Measurements from ENCODE around the gene PIRT.

Gene PIRT

DNA sequence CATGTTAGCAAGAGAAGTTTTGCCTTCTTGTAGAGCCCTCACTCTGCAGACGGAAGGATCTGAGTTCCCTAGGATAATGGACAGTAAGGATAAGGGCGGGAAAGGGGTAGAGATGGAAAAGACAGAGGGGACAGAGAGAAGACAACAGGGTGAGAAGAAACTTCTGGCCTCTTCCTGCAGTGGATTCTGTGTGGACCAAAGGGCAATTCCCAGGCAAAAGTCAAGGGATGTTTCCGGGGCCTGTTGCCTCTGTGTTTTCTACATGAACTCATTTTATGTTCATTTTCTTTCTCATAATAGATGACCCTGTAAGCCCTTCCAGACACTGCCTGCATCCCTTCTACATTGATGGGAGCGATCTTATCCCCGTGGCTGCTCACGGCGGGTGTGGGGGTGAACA lies 33.3 kb downstream of the PIRT start:
- H3K27me3 ChIP-seq (ENCODE audit: control insufficient read depth in 2 of 2, insufficient read depth in 2 of 2, low read length in 2 of 2): no peaks in the 10 kb centered on the region
- H3K27ac ChIP-seq (ENCODE audit: low read depth in 2 of 2, low read length in 2 of 2): peak overlapping the region; percentile 96 to 98
- H3K4me3 ChIP-seq (ENCODE audit: low read length in 2 of 2): peak overlapping the region; percentile 92 to 93
- no peaks in the 10 kb centered on the region for H3K36me3 ChIP-seq (ENCODE audit: control insufficient read depth in 2 of 2, insufficient read depth in 2 of 2, low read length in 2 of 2)
- H3K9me3 ChIP-seq (ENCODE audit: control insufficient read depth in 2 of 2, low read length in 2 of 2): no peaks in the 10 kb centered on the region
- H3K4me1 ChIP-seq (ENCODE audit: control insufficient read depth in 2 of 2, insufficient read depth in 2 of 2, low read length in 2 of 2): peaks cover 11 to 37% of the 10 kb centered on the region in 2 donors
- peak overlapping the region; percentile 52 to 96 for H3K9ac ChIP-seq (ENCODE audit: low read depth in 1 of 2, low read length in 2 of 2)

DNA sequence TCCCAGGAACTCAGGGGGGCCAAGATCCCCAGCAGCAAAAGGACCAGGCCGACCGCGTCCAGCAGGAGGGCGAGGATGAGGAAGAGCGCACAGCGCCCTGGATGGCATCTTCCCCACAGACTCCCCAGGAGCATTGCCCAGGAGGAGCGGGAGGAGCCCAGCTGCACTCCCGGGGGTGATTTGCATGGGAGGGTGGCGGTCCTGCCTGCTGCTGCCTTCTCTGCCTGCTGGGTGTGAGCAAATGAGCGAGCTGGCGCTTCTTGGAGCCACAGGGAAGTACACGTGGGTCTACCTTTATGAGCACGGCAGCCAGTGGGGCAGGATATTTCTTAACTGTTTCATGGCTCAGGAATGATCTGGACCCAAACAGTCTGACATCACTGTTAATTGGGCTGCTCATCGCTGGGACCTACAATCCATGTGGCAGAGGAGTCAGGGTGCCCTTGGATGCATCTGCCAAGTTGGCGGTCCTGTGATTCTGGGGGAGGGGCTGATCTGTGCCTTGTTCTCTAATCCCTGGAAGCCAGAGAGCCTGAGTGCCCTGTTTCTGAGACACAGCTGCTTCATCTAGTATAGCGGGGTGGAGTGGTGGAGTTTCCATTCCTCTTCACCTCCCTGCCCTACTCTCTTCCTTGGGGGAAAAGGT lies 33.9 kb downstream of the PIRT start, which contains the start of gene TMEM238L:
Gene TMEM238L, minus strand, starts transcription at position 270 of the 646 bp plus-strand sequence. Its CDS starts 136 bp downstream, at position 134.
- H3K27me3 ChIP-seq (ENCODE audit: control insufficient read depth in 2 of 2, insufficient read depth in 2 of 2, low read length in 2 of 2): no peaks in the 10 kb centered on the region
- peak within 1 kb of the TSS; percentile 96 to 98 for H3K9ac ChIP-seq (ENCODE audit: low read depth in 1 of 2, low read length in 2 of 2)
- H3K4me3 ChIP-seq (ENCODE audit: low read length in 2 of 2): peak within 1 kb of the TSS; percentile 92 to 93
- peak within 1 kb of the TSS; percentile 96 to 98 for H3K27ac ChIP-seq (ENCODE audit: low read depth in 2 of 2, low read length in 2 of 2)
- peaks cover 17 to 43% of the 10 kb centered on the region in 2 donors for H3K4me1 ChIP-seq (ENCODE audit: control insufficient read depth in 2 of 2, insufficient read depth in 2 of 2, low read length in 2 of 2)
- no peaks in the 10 kb centered on the region for H3K9me3 ChIP-seq (ENCODE audit: control insufficient read depth in 2 of 2, low read length in 2 of 2)
- H3K36me3 ChIP-seq (ENCODE audit: control insufficient read depth in 2 of 2, insufficient read depth in 2 of 2, low read length in 2 of 2): no peaks in the 10 kb centered on the region

DNA sequence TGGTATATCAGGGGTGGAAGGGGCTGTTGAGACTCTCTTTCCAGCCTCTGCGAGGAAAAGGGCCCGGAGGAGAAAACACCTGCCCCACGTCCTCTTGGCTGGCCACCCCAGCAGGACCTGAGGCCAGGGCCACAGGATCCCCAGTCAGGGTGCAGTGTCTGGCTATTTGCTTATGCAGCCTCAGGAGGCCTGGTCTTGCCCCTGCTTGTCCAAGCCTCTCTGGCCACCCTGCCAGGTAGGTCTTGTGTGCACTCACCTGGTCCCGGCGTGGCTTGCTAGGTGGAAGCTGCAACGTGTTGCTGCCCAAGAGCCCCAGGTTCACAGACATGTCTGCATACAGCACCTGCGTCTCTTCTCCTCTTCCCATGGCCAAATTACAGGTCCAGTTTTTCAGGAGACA lies 34.5 kb downstream of the PIRT start:
- Histone ChIP-seq H3K27ac (ENCODE audit: low read depth in 2 of 2, low read length in 2 of 2) (peak overlapping the region; percentile 96 to 98), H3K36me3 (ENCODE audit: control insufficient read depth in 2 of 2, insufficient read depth in 2 of 2, low read length in 2 of 2) (no peaks in the 10 kb centered on the region), H3K4me1 (ENCODE audit: control insufficient read depth in 2 of 2, insufficient read depth in 2 of 2, low read length in 2 of 2) (peaks cover 19 to 48% of the 10 kb centered on the region in 2 donors), H3K4me3 (ENCODE audit: low read length in 2 of 2) (peak overlapping the region; percentile 92 to 93), H3K27me3 (ENCODE audit: control insufficient read depth in 2 of 2, insufficient read depth in 2 of 2, low read length in 2 of 2) (no peaks in the 10 kb centered on the region), H3K9me3 (ENCODE audit: control insufficient read depth in 2 of 2, low read length in 2 of 2) (no peaks in the 10 kb centered on the region), H3K9ac (ENCODE audit: low read depth in 1 of 2, low read length in 2 of 2) (peak overlapping the region; percentile 96 to 98)

DNA sequence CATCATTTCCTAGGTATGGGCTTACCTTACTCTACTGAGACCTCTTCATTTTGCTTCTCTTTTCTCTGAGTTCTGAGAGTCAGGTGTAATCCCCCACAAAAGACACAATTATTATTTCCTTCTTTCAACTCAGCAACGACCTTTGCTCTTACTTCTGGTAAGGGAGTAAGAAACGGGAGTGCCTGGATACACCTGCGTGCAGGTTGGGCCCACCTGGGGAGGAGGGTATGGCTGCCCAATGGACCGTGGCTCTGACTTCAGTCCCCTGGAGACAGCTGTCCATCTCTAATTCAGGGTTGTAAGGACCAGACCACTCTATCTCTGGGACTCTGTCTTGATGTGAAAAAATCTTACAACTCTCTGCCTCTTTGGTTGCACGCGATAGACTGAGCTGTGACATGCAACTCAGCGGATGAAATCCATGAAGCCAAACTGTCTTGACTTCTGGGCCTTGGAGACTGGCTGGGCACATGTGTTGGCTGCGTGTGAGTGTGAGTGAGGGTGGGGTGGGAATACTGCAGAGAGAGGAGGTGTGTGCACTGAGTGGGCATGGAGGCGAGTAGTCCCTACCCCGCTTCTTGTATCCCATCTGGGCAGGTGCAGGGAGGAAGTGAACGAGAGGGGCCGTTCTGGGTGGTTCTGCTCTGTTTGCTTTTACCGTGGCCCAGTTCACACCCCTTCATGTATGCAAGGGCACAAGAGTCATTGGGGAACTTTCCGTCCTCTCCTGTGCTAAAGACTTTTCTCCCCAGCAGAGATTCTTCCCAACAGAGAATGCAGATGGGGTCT lies 35.2 kb downstream of the PIRT start:
- peak overlapping the region; percentile 96 to 98 for H3K9ac ChIP-seq (ENCODE audit: low read depth in 1 of 2, low read length in 2 of 2)
- H3K27me3 ChIP-seq (ENCODE audit: control insufficient read depth in 2 of 2, insufficient read depth in 2 of 2, low read length in 2 of 2): no peaks in the 10 kb centered on the region
- peaks cover 0 to 1% of the 10 kb centered on the region in 2 donors for H3K36me3 ChIP-seq (ENCODE audit: control insufficient read depth in 2 of 2, insufficient read depth in 2 of 2, low read length in 2 of 2)
- H3K4me3 ChIP-seq (ENCODE audit: low read length in 2 of 2): peak overlapping the region; percentile 92 to 93
- H3K4me1 ChIP-seq (ENCODE audit: control insufficient read depth in 2 of 2, insufficient read depth in 2 of 2, low read length in 2 of 2): peaks cover 25 to 54% of the 10 kb centered on the region in 2 donors
- H3K9me3 ChIP-seq (ENCODE audit: control insufficient read depth in 2 of 2, low read length in 2 of 2): no peaks in the 10 kb centered on the region
- H3K27ac ChIP-seq (ENCODE audit: low read depth in 2 of 2, low read length in 2 of 2): peak overlapping the region; percentile 96 to 98

DNA sequence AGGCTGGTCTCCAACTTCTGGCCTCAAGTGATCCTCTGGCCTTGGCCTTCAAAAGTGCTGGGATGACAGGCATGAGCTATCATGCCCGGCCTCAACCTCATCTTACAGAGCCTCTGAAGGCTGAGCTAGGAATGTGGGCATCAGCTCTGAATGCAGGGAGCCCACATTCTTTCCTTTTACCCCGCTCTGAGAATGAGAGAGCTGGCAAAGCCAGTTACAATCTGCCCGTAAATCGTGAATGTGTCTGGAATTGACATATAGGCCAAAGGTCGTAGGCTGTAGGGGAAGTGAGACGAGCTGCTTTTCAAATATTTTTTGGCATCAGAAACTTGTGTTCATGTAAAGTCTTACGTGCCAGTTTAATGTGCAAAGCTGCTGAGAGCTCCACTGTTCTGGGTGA lies 38.5 kb downstream of the PIRT start:
- H3K27ac ChIP-seq (ENCODE audit: low read depth in 2 of 2, low read length in 2 of 2): peak overlapping the region; percentile 96 to 98
- peak overlapping the region; percentile 39 to 72 for H3K9ac ChIP-seq (ENCODE audit: low read depth in 1 of 2, low read length in 2 of 2)
- H3K4me1 ChIP-seq (ENCODE audit: control insufficient read depth in 2 of 2, insufficient read depth in 2 of 2, low read length in 2 of 2): peaks cover 23 to 44% of the 10 kb centered on the region in 2 donors
- H3K9me3 ChIP-seq (ENCODE audit: control insufficient read depth in 2 of 2, low read length in 2 of 2): no peaks in the 10 kb centered on the region
- peaks cover 20 to 33% of the 10 kb centered on the region in 2 donors for H3K36me3 ChIP-seq (ENCODE audit: control insufficient read depth in 2 of 2, insufficient read depth in 2 of 2, low read length in 2 of 2)
- H3K27me3 ChIP-seq (ENCODE audit: control insufficient read depth in 2 of 2, insufficient read depth in 2 of 2, low read length in 2 of 2): no peaks in the 10 kb centered on the region
- peak overlapping the region; percentile 49 to 59 for H3K4me3 ChIP-seq (ENCODE audit: low read length in 2 of 2)

DNA sequence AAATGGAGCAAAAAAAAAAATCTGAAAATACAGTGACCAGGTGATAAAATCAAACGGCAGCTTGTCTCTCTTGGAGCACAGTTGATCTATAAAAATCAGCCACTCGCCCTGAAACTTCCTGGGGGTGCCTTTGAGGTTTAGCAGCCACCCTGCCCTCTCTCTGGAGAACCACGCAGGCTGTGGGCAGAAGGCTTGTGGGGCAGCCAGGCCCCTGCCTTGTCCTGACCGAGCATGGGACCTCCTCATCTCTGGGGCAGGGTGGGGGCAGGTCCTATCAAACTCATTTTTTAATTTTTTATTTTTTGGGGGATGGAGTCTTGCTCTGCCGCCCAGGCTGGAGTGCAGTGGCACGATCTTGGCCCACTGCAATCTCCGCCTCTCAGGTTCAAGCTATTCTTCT lies 39.0 kb downstream of the PIRT start:
- H3K4me1 ChIP-seq (ENCODE audit: control insufficient read depth in 2 of 2, insufficient read depth in 2 of 2, low read length in 2 of 2): peaks cover 20 to 41% of the 10 kb centered on the region in 2 donors
- no peaks in the 10 kb centered on the region for H3K9me3 ChIP-seq (ENCODE audit: control insufficient read depth in 2 of 2, low read length in 2 of 2)
- no peaks in the 10 kb centered on the region for H3K27me3 ChIP-seq (ENCODE audit: control insufficient read depth in 2 of 2, insufficient read depth in 2 of 2, low read length in 2 of 2)
- H3K9ac ChIP-seq (ENCODE audit: low read depth in 1 of 2, low read length in 2 of 2): peak overlapping the region; percentile 32 to 39
- H3K4me3 ChIP-seq (ENCODE audit: low read length in 2 of 2): peak overlapping the region; percentile 37 to 59
- H3K27ac ChIP-seq (ENCODE audit: low read depth in 2 of 2, low read length in 2 of 2): peak overlapping the region; percentile 96 to 98
- H3K36me3 ChIP-seq (ENCODE audit: control insufficient read depth in 2 of 2, insufficient read depth in 2 of 2, low read length in 2 of 2): peaks cover 21 to 35% of the 10 kb centered on the region in 2 donors

DNA sequence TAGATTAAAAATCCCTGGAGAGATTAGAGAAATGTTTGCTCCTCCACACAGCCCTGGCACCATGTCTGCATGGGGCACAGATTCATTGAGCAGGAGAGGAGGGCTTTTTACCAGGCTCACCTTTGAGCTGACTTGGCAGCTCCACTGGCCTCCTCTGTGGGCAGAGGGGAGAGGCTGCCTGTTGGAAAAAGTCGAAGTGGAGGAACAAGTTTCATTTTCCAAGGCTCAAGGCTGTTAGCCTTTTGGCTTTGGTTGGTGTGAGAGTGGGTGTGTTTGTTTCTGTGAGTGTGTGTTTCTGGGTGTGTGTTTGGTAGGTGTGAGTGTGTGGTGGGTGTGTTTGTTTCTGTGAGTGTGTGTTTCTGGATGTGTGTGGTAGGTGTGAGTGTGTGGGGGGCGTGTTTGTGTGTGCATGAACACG lies 39.5 kb downstream of the PIRT start:
- H3K27ac ChIP-seq (ENCODE audit: low read depth in 2 of 2, low read length in 2 of 2): peak overlapping the region; percentile 96 to 98
- peaks cover 20 to 44% of the 10 kb centered on the region in 2 donors for H3K4me1 ChIP-seq (ENCODE audit: control insufficient read depth in 2 of 2, insufficient read depth in 2 of 2, low read length in 2 of 2)
- H3K27me3 ChIP-seq (ENCODE audit: control insufficient read depth in 2 of 2, insufficient read depth in 2 of 2, low read length in 2 of 2): no peaks in the 10 kb centered on the region
- no peaks in the 10 kb centered on the region for H3K9me3 ChIP-seq (ENCODE audit: control insufficient read depth in 2 of 2, low read length in 2 of 2)
- peak overlapping the region; percentile 33 to 59 for H3K4me3 ChIP-seq (ENCODE audit: low read length in 2 of 2)
- H3K9ac ChIP-seq (ENCODE audit: low read depth in 1 of 2, low read length in 2 of 2): peak overlapping the region; percentile 39 to 64
- peaks cover 25 to 41% of the 10 kb centered on the region in 2 donors for H3K36me3 ChIP-seq (ENCODE audit: control insufficient read depth in 2 of 2, insufficient read depth in 2 of 2, low read length in 2 of 2)

DNA sequence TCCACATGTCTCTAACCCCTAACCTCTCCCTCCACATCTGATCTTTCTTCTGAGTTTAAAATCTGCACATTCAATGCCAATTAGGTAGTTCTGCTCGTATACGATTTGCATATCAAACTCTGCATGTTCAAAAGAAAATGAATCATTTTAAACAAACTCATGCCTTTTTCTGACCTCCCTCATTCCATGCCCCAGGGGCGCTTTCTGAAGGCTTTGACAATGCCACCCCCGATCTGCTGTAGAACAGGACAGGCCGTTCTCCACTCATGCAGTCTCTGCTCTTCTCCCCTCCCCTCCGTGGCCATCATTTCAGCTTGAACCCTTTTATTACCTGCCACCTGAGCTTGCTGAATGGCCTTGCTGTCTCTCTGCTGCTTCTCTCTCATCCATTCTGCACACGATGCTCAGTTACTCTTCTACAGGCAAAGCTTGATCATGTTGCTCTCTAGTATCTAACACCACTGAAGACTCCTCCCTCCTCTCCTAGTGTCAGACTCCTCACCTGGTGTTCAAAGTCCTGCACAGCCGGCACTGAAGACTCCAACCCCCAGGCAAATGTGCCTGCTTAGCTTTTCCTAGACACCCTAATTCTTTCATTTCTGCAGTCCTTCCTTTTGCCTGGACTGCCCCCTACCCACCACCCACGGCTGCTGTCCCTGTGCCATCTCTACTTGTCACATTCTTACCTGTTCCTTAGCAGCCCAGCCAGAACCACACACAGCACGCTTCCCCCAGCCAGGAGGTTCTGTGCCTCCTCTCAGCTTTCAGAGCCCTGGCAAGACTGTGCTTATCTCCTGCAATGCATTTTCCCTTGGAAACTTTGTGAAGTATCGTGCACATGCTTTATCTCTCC lies 40.2 kb downstream of the PIRT start:
- Histone ChIP-seq H3K4me1 (ENCODE audit: control insufficient read depth in 2 of 2, insufficient read depth in 2 of 2, low read length in 2 of 2) (peaks cover 20 to 44% of the 10 kb centered on the region in 2 donors), H3K27ac (ENCODE audit: low read depth in 2 of 2, low read length in 2 of 2) (peak overlapping the region; percentile 96 to 98), H3K9me3 (ENCODE audit: control insufficient read depth in 2 of 2, low read length in 2 of 2) (no peaks in the 10 kb centered on the region), H3K9ac (ENCODE audit: low read depth in 1 of 2, low read length in 2 of 2) (peak overlapping the region; percentile 39 to 64), H3K36me3 (ENCODE audit: control insufficient read depth in 2 of 2, insufficient read depth in 2 of 2, low read length in 2 of 2) (peaks cover 25 to 41% of the 10 kb centered on the region in 2 donors), H3K4me3 (ENCODE audit: low read length in 2 of 2) (peak overlapping the region; percentile 33 to 59), H3K27me3 (ENCODE audit: control insufficient read depth in 2 of 2, insufficient read depth in 2 of 2, low read length in 2 of 2) (no peaks in the 10 kb centered on the region)

DNA sequence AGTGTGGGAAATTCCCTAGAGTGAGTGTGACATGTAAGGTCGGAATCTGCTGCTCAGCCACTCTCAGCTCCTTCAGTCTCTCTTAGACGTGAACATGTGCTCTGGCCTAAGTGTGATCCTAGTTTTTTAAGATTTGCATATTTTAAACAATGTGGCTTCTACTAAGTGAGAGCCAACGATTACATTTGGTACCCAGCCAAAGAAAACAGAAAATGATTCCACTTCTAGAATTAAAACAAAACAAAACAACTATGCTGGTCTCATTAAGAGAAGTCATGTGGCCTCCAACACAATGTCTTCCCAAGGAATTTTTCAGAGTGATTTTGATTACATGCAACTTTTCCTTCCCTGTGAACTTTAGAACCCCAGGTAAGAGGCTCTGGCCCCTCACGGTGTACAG lies 44.1 kb downstream of the PIRT start:
- H3K27me3 ChIP-seq (ENCODE audit: control insufficient read depth in 2 of 2, insufficient read depth in 2 of 2, low read length in 2 of 2): peaks cover 0 to 2% of the 10 kb centered on the region in 2 donors
- H3K4me1 ChIP-seq (ENCODE audit: control insufficient read depth in 2 of 2, insufficient read depth in 2 of 2, low read length in 2 of 2): peaks cover 28 to 62% of the 10 kb centered on the region in 2 donors
- H3K27ac ChIP-seq (ENCODE audit: low read depth in 2 of 2, low read length in 2 of 2): no peak overlapping the region
- no peak overlapping the region for H3K9ac ChIP-seq (ENCODE audit: low read depth in 1 of 2, low read length in 2 of 2)
- no peaks in the 10 kb centered on the region for H3K9me3 ChIP-seq (ENCODE audit: control insufficient read depth in 2 of 2, low read length in 2 of 2)
- H3K4me3 ChIP-seq (ENCODE audit: low read length in 2 of 2): no peak overlapping the region
- peaks cover 25 to 41% of the 10 kb centered on the region in 2 donors for H3K36me3 ChIP-seq (ENCODE audit: control insufficient read depth in 2 of 2, insufficient read depth in 2 of 2, low read length in 2 of 2)

All from mucosa of rectum (tissue), 2 donors.